Measurements from ENCODE around the gene SFTPB.

The SFTPB gene

DNA sequence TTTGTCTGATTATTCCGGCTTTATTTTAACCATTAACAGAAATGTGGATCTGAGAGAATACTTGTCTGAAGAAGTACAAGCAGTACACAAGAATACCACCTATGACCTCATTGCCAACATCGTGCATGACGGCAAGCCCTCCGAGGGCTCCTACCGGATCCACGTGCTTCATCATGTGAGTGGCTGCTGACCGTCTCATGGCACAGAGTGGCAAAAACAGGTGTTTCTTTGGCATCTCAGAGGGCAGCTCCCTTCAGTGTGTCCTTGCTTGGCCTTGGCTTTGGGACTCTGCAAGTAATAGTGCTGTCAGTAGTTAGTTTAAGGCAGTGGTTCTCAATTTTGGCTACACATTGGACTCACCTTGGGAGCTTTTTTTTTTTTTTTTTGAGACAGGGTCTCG lies 23.1 kb downstream of the SFTPB start:
- H3K27ac ChIP-seq: no peak overlapping the region
- no peak for TF ChIP-seq ZFX (IDR thresholded peaks at IDR 0.05; ENCODE audit: borderline replicate concordance)
- TF ChIP-seq, protein P1, sequence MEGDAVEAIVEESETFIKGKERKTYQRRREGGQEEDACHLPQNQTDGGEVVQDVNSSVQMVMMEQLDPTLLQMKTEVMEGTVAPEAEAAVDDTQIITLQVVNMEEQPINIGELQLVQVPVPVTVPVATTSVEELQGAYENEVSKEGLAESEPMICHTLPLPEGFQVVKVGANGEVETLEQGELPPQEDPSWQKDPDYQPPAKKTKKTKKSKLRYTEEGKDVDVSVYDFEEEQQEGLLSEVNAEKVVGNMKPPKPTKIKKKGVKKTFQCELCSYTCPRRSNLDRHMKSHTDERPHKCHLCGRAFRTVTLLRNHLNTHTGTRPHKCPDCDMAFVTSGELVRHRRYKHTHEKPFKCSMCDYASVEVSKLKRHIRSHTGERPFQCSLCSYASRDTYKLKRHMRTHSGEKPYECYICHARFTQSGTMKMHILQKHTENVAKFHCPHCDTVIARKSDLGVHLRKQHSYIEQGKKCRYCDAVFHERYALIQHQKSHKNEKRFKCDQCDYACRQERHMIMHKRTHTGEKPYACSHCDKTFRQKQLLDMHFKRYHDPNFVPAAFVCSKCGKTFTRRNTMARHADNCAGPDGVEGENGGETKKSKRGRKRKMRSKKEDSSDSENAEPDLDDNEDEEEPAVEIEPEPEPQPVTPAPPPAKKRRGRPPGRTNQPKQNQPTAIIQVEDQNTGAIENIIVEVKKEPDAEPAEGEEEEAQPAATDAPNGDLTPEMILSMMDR (IDR thresholded peaks at IDR 0.05): no peak

DNA sequence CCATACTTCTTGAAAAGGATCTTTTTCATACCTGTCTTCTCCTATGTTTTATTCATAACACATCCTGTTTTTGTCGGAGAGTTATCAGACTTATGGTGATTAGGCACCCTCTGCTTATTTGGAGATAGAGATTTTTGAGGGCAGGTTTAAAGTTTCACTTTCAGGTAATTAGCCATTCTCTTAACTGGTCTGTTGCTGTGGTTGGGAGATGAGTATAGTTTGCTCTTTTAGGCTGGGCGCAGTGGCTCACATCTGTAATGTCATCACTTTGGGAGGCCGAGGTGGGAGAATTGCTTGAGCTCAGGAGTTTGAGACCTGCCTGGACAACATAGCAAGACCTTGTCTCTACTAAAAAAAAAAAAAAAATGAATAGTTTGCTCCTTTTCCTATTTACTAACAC lies 25.3 kb downstream of the SFTPB start:
- no peak for TF ChIP-seq ZFX (IDR thresholded peaks at IDR 0.05; ENCODE audit: borderline replicate concordance)
- TF ChIP-seq, protein P1 (IDR thresholded peaks at IDR 0.05): no peak
- no peak overlapping the region for H3K27ac ChIP-seq

DNA sequence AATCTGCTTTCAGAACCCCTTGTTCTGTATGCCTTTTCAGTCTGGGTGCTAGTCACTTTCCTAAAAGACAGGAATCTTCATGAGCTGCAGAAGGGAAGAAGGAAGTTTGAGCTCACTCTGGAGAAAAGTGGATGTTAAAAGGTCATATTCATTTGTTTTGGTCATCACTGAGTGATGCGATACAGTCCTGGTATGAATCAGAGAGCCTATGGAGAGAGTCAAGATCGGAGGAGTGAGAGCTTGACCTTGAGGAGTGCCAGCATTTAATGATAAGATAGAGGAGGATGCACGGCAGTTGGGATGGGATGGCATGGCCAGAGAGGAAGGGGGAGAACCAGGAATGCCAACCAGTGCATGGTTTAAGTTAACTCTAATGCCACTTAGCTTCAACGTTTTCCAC lies 32.4 kb downstream of the SFTPB start:
- no peak for TF ChIP-seq ZFX (IDR thresholded peaks at IDR 0.05; ENCODE audit: borderline replicate concordance)
- TF ChIP-seq, protein P1 (IDR thresholded peaks at IDR 0.05): no peak
- H3K27ac ChIP-seq: no peak overlapping the region

DNA sequence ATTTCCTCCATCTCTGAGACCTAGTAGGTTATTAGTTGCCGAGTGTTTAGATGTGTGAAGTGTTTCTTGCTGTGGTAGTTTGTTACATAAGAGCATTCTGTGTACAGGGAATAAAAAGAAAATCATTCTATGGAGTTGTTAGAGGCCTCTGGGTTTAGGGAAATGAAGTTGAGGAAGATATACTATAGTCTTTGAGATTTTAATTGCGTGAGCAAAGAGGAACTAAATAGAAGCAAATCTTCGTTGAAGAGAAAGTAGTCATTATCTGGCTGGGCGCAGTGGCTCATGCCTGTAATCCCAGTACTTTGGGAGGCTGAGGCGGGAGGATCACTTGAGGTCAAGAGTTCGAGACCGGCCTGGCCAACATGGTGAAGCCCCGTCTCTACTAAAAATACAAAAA lies 33.0 kb downstream of the SFTPB start:
- TF ChIP-seq, protein P1 (IDR thresholded peaks at IDR 0.05): no peak
- TF ChIP-seq ZFX (IDR thresholded peaks at IDR 0.05; ENCODE audit: borderline replicate concordance): no peak
- no peak overlapping the region for H3K27ac ChIP-seq

DNA sequence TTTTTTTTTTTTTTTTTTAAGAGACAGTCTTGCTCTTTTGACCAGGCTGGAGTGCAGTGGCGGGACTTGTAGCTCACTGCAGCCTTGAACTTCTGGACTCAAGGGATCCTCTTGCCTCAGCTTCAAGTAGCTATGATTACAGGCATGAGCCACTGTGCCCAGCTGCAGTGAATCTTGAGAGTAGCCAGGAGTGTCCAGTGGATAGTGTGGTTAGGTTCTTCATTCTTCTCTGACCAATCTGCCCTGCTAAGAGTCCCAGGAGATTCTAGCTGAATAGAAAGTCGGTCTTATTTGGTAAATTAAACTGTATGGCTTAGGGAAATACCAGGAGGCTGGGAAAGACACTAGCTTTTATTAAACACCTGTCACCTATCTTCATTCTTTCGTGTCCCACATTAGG lies 36.7 kb downstream of the SFTPB start:
- no peak overlapping the region for H3K27ac ChIP-seq
- no peak for TF ChIP-seq ZFX (IDR thresholded peaks at IDR 0.05; ENCODE audit: borderline replicate concordance)
- TF ChIP-seq, protein P1 (IDR thresholded peaks at IDR 0.05): no peak

- no peak overlapping the region for H3K27ac ChIP-seq
Measured at GRCh38 chr2:85628658-85629057, 39.3 kb downstream of the SFTPB start.

GRCh38 chr2:85623991-85624390 lies 44.0 kb downstream of the SFTPB start:
- no peak overlapping the region for H3K27ac ChIP-seq
- TF ChIP-seq ZFX (IDR thresholded peaks at IDR 0.05; ENCODE audit: borderline replicate concordance): no peak
- TF ChIP-seq, protein P1 (IDR thresholded peaks at IDR 0.05): no peak

More at GRCh38 chr2:85628658-85629057, 39.3 kb downstream of the SFTPB start:
- TF ChIP-seq, protein P1 (IDR thresholded peaks at IDR 0.05): no peak
- no peak for TF ChIP-seq ZFX (IDR thresholded peaks at IDR 0.05; ENCODE audit: borderline replicate concordance)
